Measurements from ENCODE around the gene WWC1. TPM values are rescaled to one million over a fixed set of nuclear protein-coding genes. Genes with fewer than 3 reads are reported as not detected.

WWC1 gene
- polyA plus RNA-seq, 10 donors = 0.27 to 3.3 (median 1.2) TPM

- no peak for DNase-seq
Measured at GRCh38 chr5:168481330-168481788, 189.9 kb downstream of the WWC1 start.

GRCh38 chr5:168482361-168482760 is 190.9 kb downstream of the WWC1 start:
- no peak for DNase-seq

- DNase-seq = peak; percentile 91 to 97 (median 96)
Measured at GRCh38 chr5:168486136-168486879, 194.9 kb downstream of the WWC1 start, which contains the start of gene RARS1. RARS1 (plus strand) TSS chr5:168486471; CDS start chr5:168486499, 28 bp downstream.

- no peak for DNase-seq
Measured at GRCh38 chr5:168489059-168489458, 197.6 kb downstream of the WWC1 start.

GRCh38 chr5:168494057-168494555 is 202.7 kb downstream of the WWC1 start:
- no peak for DNase-seq

DNA sequence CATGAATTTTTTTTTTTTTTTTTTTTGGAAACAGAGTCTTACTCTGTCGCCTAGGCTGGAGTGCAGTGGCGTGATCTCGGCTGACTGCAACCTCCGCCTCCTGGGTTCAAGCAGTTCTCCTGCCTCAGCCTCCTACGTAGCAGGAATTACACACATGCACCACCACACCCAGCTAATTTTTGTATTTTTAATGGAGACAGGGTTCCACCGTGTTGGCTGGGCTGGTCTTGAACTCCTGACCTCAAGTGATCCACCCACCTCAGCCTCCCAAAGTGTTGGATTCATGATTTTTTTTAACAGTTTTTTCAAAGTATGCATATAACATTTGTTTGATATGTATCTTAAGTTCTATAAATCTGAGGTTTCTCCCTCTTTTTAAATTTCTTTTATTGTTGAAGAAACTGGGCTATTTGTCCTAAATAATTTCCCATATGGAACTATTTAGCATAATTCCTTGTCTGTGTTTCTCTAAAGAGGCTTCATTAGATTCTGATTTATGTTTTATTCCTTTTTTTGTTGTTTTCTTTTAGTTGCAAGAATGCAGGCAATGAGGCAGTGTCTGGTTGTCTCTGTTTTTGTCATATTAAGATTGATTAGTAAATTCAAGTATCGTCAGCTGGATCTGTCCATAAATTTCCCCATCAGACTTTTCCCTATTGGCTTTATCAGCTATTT is 211.3 kb downstream of the WWC1 start:
- no peak for DNase-seq

DNA sequence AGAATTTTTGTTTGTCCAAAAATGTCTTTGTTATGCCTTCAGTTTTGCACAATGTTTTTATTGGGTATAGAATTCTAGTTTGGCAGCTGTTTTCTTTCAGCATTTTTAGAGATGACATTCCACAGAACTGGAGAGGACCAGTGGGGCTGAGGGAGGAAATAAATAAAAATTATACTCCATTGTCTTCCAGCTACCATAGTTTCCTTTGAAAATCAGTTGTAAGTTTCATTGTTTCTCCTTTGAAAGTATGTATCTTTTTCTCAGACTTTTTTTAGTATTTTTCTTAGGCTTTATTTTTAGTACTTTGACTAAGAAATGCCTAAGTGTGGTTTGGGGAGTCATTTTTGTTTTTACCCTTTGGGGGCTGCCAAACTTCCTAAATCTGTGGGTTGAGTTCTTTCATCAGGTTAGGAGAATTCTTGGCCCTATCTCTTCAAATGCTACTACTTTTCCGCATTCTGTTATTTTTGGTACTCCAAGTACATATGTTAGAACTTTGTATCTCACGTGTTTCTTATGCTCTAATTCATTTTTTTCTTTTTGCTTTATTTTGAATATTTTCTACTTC is 222.5 kb downstream of the WWC1 start:
- DNase-seq = no peak

Other genes with a start within 250 kb of the WWC1 start
- 10 to 100 TPM; 48.4 to 67.3 (median 58.6) TPM for gene RARS1, start 194.8 kb downstream of the WWC1 start, polyA plus RNA-seq (ENCODE audit: insufficient read length in 10 of 10)
- gene FBLL1, start 237.7 kb downstream of the WWC1 start, polyA plus RNA-seq (ENCODE audit: insufficient read length in 10 of 10) = 1 to 10 TPM in 4 of 10 donors, under 1 TPM in 6; 0.14 to 2.1 (median 0.74) TPM

All from muscle of back (tissue), 11 donors.